ENCODE results near the gene EI24. TPM values are rescaled to one million over a fixed set of nuclear protein-coding genes. Genes with fewer than 3 reads are reported as not detected.

EI24 gene
- total RNA-seq, 1 donor from 2014 or later: 34.3 TPM

DNA sequence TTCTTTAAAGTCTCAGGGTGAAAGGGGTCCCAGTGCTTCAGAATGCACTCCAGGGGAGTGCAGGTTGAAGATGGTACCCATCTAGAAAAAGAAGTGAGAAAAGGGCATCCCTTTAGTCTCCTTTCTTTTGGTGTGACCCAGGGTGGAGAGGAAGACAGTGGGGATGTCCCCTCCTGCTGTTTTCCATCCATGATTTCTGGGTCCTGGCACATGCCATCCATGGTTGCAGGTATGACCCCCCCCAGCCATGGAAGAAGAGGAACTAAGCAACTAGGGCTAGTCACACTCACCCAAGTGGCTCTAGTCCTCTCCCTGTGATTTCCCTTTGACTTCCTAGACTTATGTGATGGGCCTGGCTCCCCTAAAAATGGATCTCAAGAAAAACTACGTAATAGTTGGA lies 15.9 kb upstream of the EI24 start:
- H3K27me3 Mint-ChIP-seq: no peaks in the 10 kb centered on the region
- intact Hi-C loops (cut with micrococcal nuclease): no loop called here
- H3K9me3 Mint-ChIP-seq: peaks cover 26% of the 10 kb centered on the region
- ChIA-PET CTCF (no interaction called here), POLR2A (no interaction called here)
- H3K4me3 Mint-ChIP-seq: no peak overlapping the region
- H3K27ac Mint-ChIP-seq: no peak overlapping the region
- no peaks in the 10 kb centered on the region for H3K4me1 Mint-ChIP-seq
- DNase-seq (no peak), ATAC-seq (ENCODE audit: low read depth) (no peak)
- TF ChIP-seq, protein P1, sequence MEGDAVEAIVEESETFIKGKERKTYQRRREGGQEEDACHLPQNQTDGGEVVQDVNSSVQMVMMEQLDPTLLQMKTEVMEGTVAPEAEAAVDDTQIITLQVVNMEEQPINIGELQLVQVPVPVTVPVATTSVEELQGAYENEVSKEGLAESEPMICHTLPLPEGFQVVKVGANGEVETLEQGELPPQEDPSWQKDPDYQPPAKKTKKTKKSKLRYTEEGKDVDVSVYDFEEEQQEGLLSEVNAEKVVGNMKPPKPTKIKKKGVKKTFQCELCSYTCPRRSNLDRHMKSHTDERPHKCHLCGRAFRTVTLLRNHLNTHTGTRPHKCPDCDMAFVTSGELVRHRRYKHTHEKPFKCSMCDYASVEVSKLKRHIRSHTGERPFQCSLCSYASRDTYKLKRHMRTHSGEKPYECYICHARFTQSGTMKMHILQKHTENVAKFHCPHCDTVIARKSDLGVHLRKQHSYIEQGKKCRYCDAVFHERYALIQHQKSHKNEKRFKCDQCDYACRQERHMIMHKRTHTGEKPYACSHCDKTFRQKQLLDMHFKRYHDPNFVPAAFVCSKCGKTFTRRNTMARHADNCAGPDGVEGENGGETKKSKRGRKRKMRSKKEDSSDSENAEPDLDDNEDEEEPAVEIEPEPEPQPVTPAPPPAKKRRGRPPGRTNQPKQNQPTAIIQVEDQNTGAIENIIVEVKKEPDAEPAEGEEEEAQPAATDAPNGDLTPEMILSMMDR (IDR thresholded peaks at IDR 0.05): no peak
- H3K36me3 Mint-ChIP-seq (ENCODE audit: low read depth): peaks cover 13% of the 10 kb centered on the region

DNA sequence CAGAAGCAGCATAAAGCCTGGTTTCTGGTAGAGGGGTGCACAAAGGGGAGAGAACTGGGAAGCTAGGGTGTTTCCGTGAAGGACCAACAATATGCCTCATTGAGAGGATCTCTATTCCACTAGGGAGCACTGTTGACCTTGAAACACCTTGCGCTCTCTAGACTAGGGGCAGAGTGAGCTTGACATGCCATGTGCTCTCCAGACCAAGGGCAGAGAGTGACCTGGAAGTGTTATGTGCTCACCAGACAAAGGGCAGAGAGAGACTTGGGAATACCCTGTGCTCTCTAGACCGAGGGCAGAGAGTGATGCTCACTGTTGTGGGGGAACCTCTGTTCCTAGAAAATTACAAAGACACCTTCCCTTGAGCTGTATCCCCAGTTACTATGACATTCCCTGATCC lies 15.2 kb upstream of the EI24 start:
- DNase-seq (no peak), ATAC-seq (ENCODE audit: low read depth) (no peak)
- CTCF ChIA-PET: no interaction called here
- Mint-ChIP-seq H3K4me1 (no peaks in the 10 kb centered on the region), H3K9me3 (peaks cover 26% of the 10 kb centered on the region), H3K27me3 (no peaks in the 10 kb centered on the region), H3K36me3 (ENCODE audit: low read depth) (peaks cover 13% of the 10 kb centered on the region), H3K27ac (no peak overlapping the region), H3K4me3 (no peak overlapping the region)
- POLR2A ChIA-PET: no interaction called here
- intact Hi-C loops (cut with micrococcal nuclease): no loop called here
- TF ChIP-seq, protein P1 (IDR thresholded peaks at IDR 0.05): no peak

DNA sequence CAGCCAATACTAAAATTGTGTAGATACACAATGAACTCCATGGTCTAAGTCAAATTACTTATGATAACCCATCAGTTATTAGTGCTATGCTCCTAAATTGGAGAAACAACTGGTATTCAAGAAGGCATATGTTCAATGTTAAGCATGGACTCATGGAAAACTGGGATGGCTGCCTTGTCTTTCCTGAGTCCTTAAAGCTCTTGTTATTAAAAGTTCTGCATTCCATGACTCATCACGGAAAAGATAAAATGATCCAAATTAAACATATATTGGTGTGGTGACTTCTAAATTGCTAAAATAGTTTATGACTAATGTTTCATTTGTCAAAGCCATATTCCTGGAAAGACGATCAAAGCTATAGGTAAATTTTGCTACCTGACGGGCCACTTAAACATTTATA lies 9.4 kb upstream of the EI24 start:
- H3K27ac Mint-ChIP-seq: no peak overlapping the region
- ATAC-seq (ENCODE audit: low read depth): no peak

DNA sequence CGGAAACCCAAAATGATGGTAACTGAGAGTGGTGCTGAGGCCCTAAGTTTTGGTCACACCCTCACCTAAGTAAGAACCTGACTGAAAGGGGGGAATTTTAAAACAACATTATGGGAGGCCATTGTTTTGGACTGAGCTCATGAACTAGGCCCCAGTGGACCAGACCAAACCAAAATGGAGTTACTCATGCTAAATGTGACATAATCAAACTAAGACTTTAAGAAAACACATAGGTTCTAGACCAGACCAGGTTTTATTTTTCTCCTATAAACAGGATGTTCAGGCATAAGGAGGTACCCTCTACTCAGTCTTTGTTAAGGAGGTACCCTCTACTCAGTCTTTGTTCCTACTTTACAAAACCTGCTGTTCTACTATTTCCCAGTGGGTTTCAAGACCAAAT lies 7.4 kb upstream of the EI24 start:
- ChIA-PET POLR2A (no interaction called here), CTCF (no interaction called here)
- Mint-ChIP-seq H3K36me3 (ENCODE audit: low read depth) (no peaks in the 10 kb centered on the region), H3K27me3 (no peaks in the 10 kb centered on the region), H3K4me3 (no peak overlapping the region), H3K4me1 (no peaks in the 10 kb centered on the region), H3K27ac (no peak overlapping the region), H3K9me3 (no peaks in the 10 kb centered on the region)
- ATAC-seq (ENCODE audit: low read depth) (no peak), DNase-seq (no peak)
- intact Hi-C loops (cut with micrococcal nuclease): no loop called here
- TF ChIP-seq, protein P1 (IDR thresholded peaks at IDR 0.05): no peak

More for the DNA sequence above, 9.4 kb upstream of the EI24 start:
- H3K36me3 Mint-ChIP-seq (ENCODE audit: low read depth): peaks cover 1% of the 10 kb centered on the region
- intact Hi-C loops (cut with micrococcal nuclease): no loop called here
- peaks cover 5% of the 10 kb centered on the region for H3K9me3 Mint-ChIP-seq
- H3K27me3 Mint-ChIP-seq: no peaks in the 10 kb centered on the region
- no peaks in the 10 kb centered on the region for H3K4me1 Mint-ChIP-seq
- no peak overlapping the region for H3K4me3 Mint-ChIP-seq
- ChIA-PET CTCF (no interaction called here), POLR2A (no interaction called here)
- TF ChIP-seq, protein P1 (IDR thresholded peaks at IDR 0.05): no peak
- no peak for DNase-seq

DNA sequence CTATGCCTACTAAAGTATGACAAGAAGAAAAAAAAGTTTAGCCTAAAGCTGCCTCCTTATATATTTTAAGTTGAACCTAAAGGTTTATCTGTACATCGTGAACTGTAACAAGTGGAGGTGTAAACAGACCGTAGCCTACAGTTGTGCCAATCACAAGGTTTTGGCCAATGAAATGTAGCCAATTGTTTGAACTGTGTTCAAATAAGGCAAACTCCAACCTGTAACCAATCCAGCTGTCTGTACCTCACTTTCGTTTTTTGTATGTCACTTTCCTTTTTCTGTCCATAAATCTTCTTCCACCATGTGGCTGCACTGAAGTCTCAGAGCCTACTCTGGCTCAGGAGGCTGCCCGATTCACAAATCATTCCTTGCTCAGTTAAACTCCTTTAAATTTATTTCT lies 6.8 kb upstream of the EI24 start:
- ChIA-PET POLR2A (no interaction called here), CTCF (no interaction called here)
- Mint-ChIP-seq H3K27ac (no peak overlapping the region), H3K9me3 (no peaks in the 10 kb centered on the region), H3K27me3 (no peaks in the 10 kb centered on the region), H3K4me3 (no peak overlapping the region), H3K4me1 (no peaks in the 10 kb centered on the region), H3K36me3 (ENCODE audit: low read depth) (no peaks in the 10 kb centered on the region)
- no peak for ATAC-seq (ENCODE audit: low read depth)
- intact Hi-C loops (cut with micrococcal nuclease): no loop called here
- TF ChIP-seq, protein P1 (IDR thresholded peaks at IDR 0.05): no peak
- no peak for DNase-seq

Data from activated B cell treated with CpG ODN at 0.5 μM for 24 hours (primary cell).